PC-9 (cell line): ENCODE data around the gene PHLDB2.

Experiments
- EZH2 ChIP-seq: fragments of 200-600 bp; sonication (generic); IDR thresholded peaks from 2 replicates; pipeline ENCODE4 v1.8.0; 2017; ENCODE audit warnings: antibody characterized with exemption, low read depth
- TF ChIP-seq, protein P1 (sequence below): fragments of 200-600 bp; sonication (generic); conservative IDR thresholded peaks from 2 replicates; pipeline ENCODE4 v1.6.1; 2017; ENCODE audit warnings: mixed run types, antibody characterized with exemption, mild to moderate bottlenecking, moderate library complexity

DNA sequence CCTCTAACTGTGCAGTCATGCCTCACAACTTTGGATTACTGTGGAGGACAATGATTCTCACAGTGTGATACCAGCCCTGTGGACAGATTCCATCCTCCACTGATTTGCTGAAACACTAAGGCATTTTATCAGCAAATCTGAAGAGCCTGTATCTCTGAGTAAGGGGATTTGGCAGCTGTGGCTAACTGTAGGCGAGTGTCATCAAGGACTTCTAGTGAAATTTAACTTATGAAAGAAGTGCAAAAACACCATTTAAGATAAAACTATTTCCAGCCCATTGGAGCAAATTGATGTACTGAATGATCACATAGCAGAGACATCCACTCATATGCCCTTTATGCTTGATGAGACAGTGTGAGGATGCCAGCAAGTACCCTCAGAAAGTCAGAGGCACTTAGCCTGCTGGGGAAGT, 161.6 kb downstream of the PHLDB2 start:
- TF ChIP-seq, protein P1, sequence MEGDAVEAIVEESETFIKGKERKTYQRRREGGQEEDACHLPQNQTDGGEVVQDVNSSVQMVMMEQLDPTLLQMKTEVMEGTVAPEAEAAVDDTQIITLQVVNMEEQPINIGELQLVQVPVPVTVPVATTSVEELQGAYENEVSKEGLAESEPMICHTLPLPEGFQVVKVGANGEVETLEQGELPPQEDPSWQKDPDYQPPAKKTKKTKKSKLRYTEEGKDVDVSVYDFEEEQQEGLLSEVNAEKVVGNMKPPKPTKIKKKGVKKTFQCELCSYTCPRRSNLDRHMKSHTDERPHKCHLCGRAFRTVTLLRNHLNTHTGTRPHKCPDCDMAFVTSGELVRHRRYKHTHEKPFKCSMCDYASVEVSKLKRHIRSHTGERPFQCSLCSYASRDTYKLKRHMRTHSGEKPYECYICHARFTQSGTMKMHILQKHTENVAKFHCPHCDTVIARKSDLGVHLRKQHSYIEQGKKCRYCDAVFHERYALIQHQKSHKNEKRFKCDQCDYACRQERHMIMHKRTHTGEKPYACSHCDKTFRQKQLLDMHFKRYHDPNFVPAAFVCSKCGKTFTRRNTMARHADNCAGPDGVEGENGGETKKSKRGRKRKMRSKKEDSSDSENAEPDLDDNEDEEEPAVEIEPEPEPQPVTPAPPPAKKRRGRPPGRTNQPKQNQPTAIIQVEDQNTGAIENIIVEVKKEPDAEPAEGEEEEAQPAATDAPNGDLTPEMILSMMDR: no peak
- TF ChIP-seq EZH2: no peak
